T-helper 2 cell treated with Interferon-gamma antibody and Interleukin-4, amounts not matched to agents 5 μg/mL and 100 μg/mL, for 36 hours (primary cell): ENCODE results near the gene KRTAP2-4.
"Not testable (repeated sequence)": the region's sequence is repeated elsewhere in the genome, so short reads cannot be mapped to it uniquely, and the experiment has no call there.

Experiments used
- DNase-seq: peaks from one replicate; pipeline ENCODE4 v3.0.0; 2021; ENCODE audit warnings: low spot score
- H3K27ac Mint-ChIP-seq: one replicate; pipeline ENCODE4 v1.8.0; 2021; ENCODE audit warnings: mild to moderate bottlenecking, mixed read lengths
- H3K27me3 Mint-ChIP-seq: one replicate; pipeline ENCODE4 v1.8.0; 2021; ENCODE audit warnings: low read depth, mixed read lengths
- H3K36me3 Mint-ChIP-seq: one replicate; pipeline ENCODE4 v1.8.0; 2021; ENCODE audit warnings: low read depth, mixed read lengths
- H3K4me1 Mint-ChIP-seq: one replicate; pipeline ENCODE4 v1.8.0; 2021; ENCODE audit warnings: low read depth, mixed read lengths
- H3K4me3 Mint-ChIP-seq: one replicate; pipeline ENCODE4 v1.8.0; 2022; ENCODE audit warnings: mild to moderate bottlenecking, moderate library complexity, mixed read lengths
- H3K9me3 Mint-ChIP-seq: one replicate; pipeline ENCODE4 v1.8.0; 2021; ENCODE audit warnings: mixed read lengths

KRTAP2-4 gene

GRCh38 chr17:41037853-41038350 lies 27.8 kb downstream of the KRTAP2-4 start:
- Mint-ChIP-seq H3K27me3 (peaks cover 3% of the 10 kb centered on the region), H3K4me1 (no peaks in the 10 kb centered on the region), H3K36me3 (no peaks in the 10 kb centered on the region), H3K9me3 (no peaks in the 10 kb centered on the region), H3K27ac (no peak overlapping the region), H3K4me3 (no peak overlapping the region)
- no peak for DNase-seq

GRCh38 chr17:41034346-41034935 lies 31.2 kb downstream of the KRTAP2-4 start, which contains the start of gene KRTAP1-3:
Gene KRTAP1-3, minus strand, starts transcription at chr17:41034874. Its CDS starts 53 bp downstream, at chr17:41034821.
- not testable (repeated sequence) for DNase-seq, H3K27me3 Mint-ChIP-seq, H3K4me1 Mint-ChIP-seq, H3K36me3 Mint-ChIP-seq, H3K4me3 Mint-ChIP-seq, H3K9me3 Mint-ChIP-seq, H3K27ac Mint-ChIP-seq

- H3K4me1 Mint-ChIP-seq: no peaks in the 10 kb centered on the region
- H3K4me3 Mint-ChIP-seq: no peak within 1 kb of the TSS
- peaks cover 11% of the 10 kb centered on the region for H3K27me3 Mint-ChIP-seq
Observed at GRCh38 chr17:41029633-41030245, 35.9 kb downstream of the KRTAP2-4 start, which contains the start of gene KRTAP1-4. Gene KRTAP1-4, minus strand, starts transcription at chr17:41030195. Its CDS starts 117 bp downstream, at chr17:41030078.

GRCh38 chr17:41026715-41027471 lies 38.8 kb downstream of the KRTAP2-4 start, which contains the start of gene KRTAP1-5:
Gene KRTAP1-5, minus strand, starts transcription at chr17:41027208. Its CDS starts 53 bp downstream, at chr17:41027155.
- H3K4me1 Mint-ChIP-seq: no peaks in the 10 kb centered on the region
- H3K9me3 Mint-ChIP-seq: no peaks in the 10 kb centered on the region
- H3K4me3 Mint-ChIP-seq: no peak within 1 kb of the TSS
- H3K36me3 Mint-ChIP-seq: no peaks in the 10 kb centered on the region
- peaks cover 23% of the 10 kb centered on the region for H3K27me3 Mint-ChIP-seq
- DNase-seq: no peak
- H3K27ac Mint-ChIP-seq: no peak within 1 kb of the TSS

More at GRCh38 chr17:41029633-41030245, 35.9 kb downstream of the KRTAP2-4 start, which contains the start of gene KRTAP1-4:
- no peak for DNase-seq
- Mint-ChIP-seq H3K27ac (no peak within 1 kb of the TSS), H3K9me3 (no peaks in the 10 kb centered on the region), H3K36me3 (no peaks in the 10 kb centered on the region)

GRCh38 chr17:41024697-41025096 lies 41.0 kb downstream of the KRTAP2-4 start:
- no peaks in the 10 kb centered on the region for H3K36me3 Mint-ChIP-seq
- no peak overlapping the region for H3K27ac Mint-ChIP-seq
- no peaks in the 10 kb centered on the region for H3K9me3 Mint-ChIP-seq
- H3K27me3 Mint-ChIP-seq: peaks cover 21% of the 10 kb centered on the region
- no peak overlapping the region for H3K4me3 Mint-ChIP-seq
- DNase-seq: no peak
- no peaks in the 10 kb centered on the region for H3K4me1 Mint-ChIP-seq

- Mint-ChIP-seq H3K27me3 (peaks cover 15% of the 10 kb centered on the region), H3K27ac (no peak overlapping the region), H3K9me3 (no peaks in the 10 kb centered on the region), H3K36me3 (no peaks in the 10 kb centered on the region), H3K4me3 (no peak overlapping the region), H3K4me1 (no peaks in the 10 kb centered on the region)
- DNase-seq: no peak
Observed at GRCh38 chr17:41020336-41020735, 45.3 kb downstream of the KRTAP2-4 start.

GRCh38 chr17:41019415-41019814 lies 46.3 kb downstream of the KRTAP2-4 start:
- DNase-seq: no peak
- peaks cover 13% of the 10 kb centered on the region for H3K27me3 Mint-ChIP-seq
- no peaks in the 10 kb centered on the region for H3K9me3 Mint-ChIP-seq
- H3K4me1 Mint-ChIP-seq: no peaks in the 10 kb centered on the region
- H3K4me3 Mint-ChIP-seq: no peak overlapping the region
- no peak overlapping the region for H3K27ac Mint-ChIP-seq
- no peaks in the 10 kb centered on the region for H3K36me3 Mint-ChIP-seq

- H3K27ac Mint-ChIP-seq: no peak overlapping the region
- H3K4me1 Mint-ChIP-seq: no peaks in the 10 kb centered on the region
- H3K36me3 Mint-ChIP-seq: no peaks in the 10 kb centered on the region
- peaks cover 9% of the 10 kb centered on the region for H3K27me3 Mint-ChIP-seq
- no peak for DNase-seq
- no peak overlapping the region for H3K4me3 Mint-ChIP-seq
- H3K9me3 Mint-ChIP-seq: no peaks in the 10 kb centered on the region
Observed at GRCh38 chr17:41018541-41018940, 47.1 kb downstream of the KRTAP2-4 start.

GRCh38 chr17:41016578-41017215 lies 49.0 kb downstream of the KRTAP2-4 start:
- no peak overlapping the region for H3K4me3 Mint-ChIP-seq
- no peaks in the 10 kb centered on the region for H3K9me3 Mint-ChIP-seq
- DNase-seq: no peak
- H3K36me3 Mint-ChIP-seq: no peaks in the 10 kb centered on the region
- H3K4me1 Mint-ChIP-seq: no peaks in the 10 kb centered on the region
- peaks cover 2% of the 10 kb centered on the region for H3K27me3 Mint-ChIP-seq
- H3K27ac Mint-ChIP-seq: no peak overlapping the region

- no peak overlapping the region for H3K4me3 Mint-ChIP-seq
- no peak for DNase-seq
Observed at GRCh38 chr17:41015454-41015853, 50.2 kb downstream of the KRTAP2-4 start.

More at GRCh38 chr17:41015454-41015853, 50.2 kb downstream of the KRTAP2-4 start:
- Mint-ChIP-seq H3K27ac (no peak overlapping the region), H3K4me1 (no peaks in the 10 kb centered on the region), H3K27me3 (peaks cover 6% of the 10 kb centered on the region), H3K36me3 (no peaks in the 10 kb centered on the region), H3K9me3 (no peaks in the 10 kb centered on the region)
